ENCODE data around the gene ARPC3.

DNA sequence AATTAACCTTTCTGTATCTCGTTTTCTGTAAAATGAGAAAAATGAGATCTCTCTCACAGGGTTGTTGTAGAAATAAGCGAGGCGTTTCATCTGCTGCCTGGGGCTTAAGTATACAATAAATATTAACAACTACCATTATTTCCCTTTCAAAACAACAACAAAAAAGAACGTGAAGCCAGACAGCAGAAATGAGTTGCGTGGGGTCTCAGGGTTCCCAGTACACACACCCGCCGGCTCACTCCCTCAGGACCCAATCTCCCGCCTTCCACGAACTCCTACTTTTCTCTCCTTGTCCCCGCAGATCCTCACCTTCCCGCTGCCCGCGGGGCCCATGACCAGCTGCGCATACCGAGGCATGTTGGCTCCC, 17.7 kb upstream of the ARPC3 start:
- TF ChIP-seq MXI1 (IDR thresholded peaks at IDR 0.05; ENCODE audit: low read depth, low read length): no peak
- no peak for TF ChIP-seq EZH2 (IDR thresholded peaks at IDR 0.05; ENCODE audit: borderline replicate concordance, control insufficient read depth, low read depth, low read length)
- no peak for TF ChIP-seq ZNF274 (IDR thresholded peaks at IDR 0.05; ENCODE audit: insufficient read depth, insufficient read length)
- TF ChIP-seq, protein P1, sequence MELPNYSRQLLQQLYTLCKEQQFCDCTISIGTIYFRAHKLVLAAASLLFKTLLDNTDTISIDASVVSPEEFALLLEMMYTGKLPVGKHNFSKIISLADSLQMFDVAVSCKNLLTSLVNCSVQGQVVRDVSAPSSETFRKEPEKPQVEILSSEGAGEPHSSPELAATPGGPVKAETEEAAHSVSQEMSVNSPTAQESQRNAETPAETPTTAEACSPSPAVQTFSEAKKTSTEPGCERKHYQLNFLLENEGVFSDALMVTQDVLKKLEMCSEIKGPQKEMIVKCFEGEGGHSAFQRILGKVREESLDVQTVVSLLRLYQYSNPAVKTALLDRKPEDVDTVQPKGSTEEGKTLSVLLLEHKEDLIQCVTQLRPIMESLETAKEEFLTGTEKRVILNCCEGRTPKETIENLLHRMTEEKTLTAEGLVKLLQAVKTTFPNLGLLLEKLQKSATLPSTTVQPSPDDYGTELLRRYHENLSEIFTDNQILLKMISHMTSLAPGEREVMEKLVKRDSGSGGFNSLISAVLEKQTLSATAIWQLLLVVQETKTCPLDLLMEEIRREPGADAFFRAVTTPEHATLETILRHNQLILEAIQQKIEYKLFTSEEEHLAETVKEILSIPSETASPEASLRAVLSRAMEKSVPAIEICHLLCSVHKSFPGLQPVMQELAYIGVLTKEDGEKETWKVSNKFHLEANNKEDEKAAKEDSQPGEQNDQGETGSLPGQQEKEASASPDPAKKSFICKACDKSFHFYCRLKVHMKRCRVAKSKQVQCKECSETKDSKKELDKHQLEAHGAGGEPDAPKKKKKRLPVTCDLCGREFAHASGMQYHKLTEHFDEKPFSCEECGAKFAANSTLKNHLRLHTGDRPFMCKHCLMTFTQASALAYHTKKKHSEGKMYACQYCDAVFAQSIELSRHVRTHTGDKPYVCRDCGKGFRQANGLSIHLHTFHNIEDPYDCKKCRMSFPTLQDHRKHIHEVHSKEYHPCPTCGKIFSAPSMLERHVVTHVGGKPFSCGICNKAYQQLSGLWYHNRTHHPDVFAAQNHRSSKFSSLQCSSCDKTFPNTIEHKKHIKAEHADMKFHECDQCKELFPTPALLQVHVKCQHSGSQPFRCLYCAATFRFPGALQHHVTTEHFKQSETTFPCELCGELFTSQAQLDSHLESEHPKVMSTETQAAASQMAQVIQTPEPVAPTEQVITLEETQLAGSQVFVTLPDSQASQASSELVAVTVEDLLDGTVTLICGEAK (IDR thresholded peaks at IDR 0.05; ENCODE audit: borderline replicate concordance): no peak
- TF ChIP-seq, protein P2, sequence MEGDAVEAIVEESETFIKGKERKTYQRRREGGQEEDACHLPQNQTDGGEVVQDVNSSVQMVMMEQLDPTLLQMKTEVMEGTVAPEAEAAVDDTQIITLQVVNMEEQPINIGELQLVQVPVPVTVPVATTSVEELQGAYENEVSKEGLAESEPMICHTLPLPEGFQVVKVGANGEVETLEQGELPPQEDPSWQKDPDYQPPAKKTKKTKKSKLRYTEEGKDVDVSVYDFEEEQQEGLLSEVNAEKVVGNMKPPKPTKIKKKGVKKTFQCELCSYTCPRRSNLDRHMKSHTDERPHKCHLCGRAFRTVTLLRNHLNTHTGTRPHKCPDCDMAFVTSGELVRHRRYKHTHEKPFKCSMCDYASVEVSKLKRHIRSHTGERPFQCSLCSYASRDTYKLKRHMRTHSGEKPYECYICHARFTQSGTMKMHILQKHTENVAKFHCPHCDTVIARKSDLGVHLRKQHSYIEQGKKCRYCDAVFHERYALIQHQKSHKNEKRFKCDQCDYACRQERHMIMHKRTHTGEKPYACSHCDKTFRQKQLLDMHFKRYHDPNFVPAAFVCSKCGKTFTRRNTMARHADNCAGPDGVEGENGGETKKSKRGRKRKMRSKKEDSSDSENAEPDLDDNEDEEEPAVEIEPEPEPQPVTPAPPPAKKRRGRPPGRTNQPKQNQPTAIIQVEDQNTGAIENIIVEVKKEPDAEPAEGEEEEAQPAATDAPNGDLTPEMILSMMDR (IDR thresholded peaks at IDR 0.05 in 2 of 3, conservative IDR thresholded peaks at IDR 0.05 in 1 of 3; ENCODE audit: control insufficient read depth in 2 of 3, extremely low read depth in 1 of 3, insufficient read depth in 1 of 3, low read depth in 3 of 3, low read length in 3 of 3): no peak
- no peak for TF ChIP-seq HCFC1 (IDR thresholded peaks at IDR 0.05; ENCODE audit: low read length)
- TF ChIP-seq, protein P3, sequence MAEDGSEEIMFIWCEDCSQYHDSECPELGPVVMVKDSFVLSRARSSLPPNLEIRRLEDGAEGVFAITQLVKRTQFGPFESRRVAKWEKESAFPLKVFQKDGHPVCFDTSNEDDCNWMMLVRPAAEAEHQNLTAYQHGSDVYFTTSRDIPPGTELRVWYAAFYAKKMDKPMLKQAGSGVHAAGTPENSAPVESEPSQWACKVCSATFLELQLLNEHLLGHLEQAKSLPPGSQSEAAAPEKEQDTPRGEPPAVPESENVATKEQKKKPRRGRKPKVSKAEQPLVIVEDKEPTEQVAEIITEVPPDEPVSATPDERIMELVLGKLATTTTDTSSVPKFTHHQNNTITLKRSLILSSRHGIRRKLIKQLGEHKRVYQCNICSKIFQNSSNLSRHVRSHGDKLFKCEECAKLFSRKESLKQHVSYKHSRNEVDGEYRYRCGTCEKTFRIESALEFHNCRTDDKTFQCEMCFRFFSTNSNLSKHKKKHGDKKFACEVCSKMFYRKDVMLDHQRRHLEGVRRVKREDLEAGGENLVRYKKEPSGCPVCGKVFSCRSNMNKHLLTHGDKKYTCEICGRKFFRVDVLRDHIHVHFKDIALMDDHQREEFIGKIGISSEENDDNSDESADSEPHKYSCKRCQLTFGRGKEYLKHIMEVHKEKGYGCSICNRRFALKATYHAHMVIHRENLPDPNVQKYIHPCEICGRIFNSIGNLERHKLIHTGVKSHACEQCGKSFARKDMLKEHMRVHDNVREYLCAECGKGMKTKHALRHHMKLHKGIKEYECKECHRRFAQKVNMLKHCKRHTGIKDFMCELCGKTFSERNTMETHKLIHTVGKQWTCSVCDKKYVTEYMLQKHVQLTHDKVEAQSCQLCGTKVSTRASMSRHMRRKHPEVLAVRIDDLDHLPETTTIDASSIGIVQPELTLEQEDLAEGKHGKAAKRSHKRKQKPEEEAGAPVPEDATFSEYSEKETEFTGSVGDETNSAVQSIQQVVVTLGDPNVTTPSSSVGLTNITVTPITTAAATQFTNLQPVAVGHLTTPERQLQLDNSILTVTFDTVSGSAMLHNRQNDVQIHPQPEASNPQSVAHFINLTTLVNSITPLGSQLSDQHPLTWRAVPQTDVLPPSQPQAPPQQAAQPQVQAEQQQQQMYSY (CRISPR knock-in tag; IDR thresholded peaks at IDR 0.05): no peak
- TF ChIP-seq, protein P4, sequence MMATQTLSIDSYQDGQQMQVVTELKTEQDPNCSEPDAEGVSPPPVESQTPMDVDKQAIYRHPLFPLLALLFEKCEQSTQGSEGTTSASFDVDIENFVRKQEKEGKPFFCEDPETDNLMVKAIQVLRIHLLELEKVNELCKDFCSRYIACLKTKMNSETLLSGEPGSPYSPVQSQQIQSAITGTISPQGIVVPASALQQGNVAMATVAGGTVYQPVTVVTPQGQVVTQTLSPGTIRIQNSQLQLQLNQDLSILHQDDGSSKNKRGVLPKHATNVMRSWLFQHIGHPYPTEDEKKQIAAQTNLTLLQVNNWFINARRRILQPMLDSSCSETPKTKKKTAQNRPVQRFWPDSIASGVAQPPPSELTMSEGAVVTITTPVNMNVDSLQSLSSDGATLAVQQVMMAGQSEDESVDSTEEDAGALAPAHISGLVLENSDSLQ (IDR thresholded peaks at IDR 0.05): no peak

Data from GM12878 (cell line).